GM18499 (cell line): ENCODE data around the gene AMPH.
A peak's percentile ranks its signal among the peaks of the same experiment; 100 is the strongest.
"Not testable (repeated sequence)": the region's sequence is repeated elsewhere in the genome, so short reads cannot be mapped to it uniquely, and the experiment has no call there.

ENCODE experiments used
- ATAC-seq: cut with Tn5 transposase; IDR thresholded peaks from one replicate; pipeline ENCODE4 v1.9.1; 2021; ENCODE audit warnings: moderate number of reproducible peaks; ENCODE audit not compliant: insufficient read depth, unreplicated experiment

Gene AMPH

DNA sequence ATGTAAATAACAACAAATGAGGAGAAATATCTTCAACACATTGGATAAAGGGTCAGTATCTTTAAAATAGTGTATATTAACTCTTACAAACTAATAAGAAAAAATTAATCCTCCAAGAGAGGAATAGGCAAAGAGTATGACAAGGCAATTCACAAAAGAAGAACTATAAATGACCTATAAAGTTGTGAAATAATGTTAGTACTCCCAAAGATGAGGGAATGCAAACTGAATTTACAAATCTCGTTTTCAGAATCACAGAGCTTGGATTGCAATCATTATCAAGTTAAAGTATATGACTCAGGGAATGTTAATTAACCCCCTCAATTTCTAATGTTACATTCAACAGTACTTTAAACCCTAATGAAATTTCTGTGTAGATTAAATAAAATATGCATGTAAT, 270.4 kb downstream of the AMPH start:
- ATAC-seq = no peak

DNA sequence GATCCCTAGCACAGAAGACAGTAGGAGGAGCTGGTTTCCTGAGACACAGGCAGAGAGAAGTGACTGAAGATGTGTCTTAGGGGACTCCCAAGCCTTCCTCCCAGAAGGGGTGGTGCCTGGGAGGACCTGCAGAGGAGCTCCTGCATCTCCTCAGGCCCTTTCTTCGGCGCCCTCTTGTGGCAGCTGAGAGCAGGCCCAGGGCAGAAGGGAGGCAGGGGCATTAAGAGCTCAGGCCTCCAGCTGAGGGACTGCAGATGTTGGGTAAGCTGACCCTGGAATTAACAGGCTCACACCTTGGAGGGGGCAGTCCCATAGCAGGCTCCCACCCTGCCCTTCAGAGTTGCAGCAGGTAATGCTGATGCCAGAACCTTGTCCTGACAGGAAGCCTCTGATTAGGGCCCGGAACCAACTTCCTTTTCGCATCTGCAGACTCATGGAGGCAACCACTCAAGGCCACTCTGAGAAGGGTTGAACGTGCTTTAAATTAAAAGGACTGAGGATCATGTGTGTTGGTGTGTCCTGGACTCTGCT, 272.0 kb downstream of the AMPH start:
- peak; percentile 54 for ATAC-seq

GRCh38 chr7:38358273-38358831, 272.8 kb downstream of the AMPH start:
- ATAC-seq = not testable (repeated sequence)

DNA sequence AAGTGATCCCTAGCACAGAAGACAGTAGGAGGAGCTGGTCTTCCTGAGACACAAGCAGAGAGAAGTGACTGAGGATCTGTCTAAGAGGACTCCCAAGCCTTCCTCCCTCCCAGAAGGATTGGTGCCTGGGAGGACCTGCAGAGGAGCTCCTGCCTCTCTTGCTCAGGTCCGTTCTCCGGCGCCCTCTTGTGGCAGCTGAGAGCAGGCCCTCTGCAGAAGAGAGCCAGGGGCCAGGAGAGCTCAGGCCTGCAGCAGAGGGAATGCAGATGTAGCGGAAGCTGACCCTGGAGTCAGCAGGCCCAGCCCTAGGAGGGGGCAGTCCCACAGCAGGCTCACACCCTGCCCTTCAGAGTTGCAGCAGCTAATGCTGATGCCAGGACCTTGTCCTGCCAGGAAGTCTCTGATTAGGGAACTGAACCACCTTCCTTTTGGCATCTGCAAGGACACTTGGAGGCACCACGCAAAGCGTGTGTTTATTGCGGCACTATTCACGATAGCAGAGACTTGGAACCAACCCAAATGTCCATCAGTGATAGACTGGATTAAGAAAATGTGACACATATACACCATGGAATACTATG, 276.8 kb downstream of the AMPH start:
- ATAC-seq = not testable (repeated sequence)

DNA sequence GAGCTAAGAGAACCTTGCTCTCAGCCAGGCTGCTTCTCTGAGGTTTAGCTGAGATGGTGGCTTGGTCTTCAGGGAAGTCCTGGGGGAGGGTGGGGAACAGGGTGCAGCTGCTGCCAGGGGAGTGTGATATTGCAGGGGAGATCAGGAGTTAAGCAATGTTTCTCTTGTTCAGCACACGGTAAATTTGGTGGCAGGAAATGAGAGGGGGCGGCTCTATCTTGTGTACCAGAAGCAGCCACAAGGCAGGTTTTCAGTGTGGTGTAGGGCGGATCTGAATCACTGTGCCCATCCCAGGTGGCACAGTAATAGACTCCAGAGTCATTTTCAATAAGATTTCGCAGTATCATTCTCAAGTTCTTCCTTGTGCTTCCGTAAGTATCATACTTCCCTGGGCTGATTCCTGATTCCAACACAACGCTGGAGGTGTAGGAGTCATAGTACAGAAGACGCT, 277.7 kb downstream of the AMPH start:
- ATAC-seq = not testable (repeated sequence)

DNA sequence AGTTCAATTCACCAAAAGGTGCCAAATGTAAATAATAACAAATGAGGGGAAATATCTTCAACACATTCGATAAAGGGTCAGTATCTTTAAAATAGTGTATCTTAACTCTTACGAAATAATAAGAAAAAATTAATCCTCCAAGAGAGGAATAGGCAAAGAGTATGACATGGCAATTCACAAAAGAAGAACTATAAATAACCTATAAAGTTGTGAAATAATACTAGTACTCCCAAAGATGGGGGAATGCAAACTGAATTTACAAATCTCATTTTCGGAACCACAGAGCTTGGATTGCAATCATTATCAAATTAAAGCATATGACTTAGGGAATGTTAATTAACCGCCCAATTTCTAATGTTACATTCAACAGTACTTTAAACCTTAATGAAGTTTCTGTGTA, 279.6 kb downstream of the AMPH start:
- no peak for ATAC-seq

DNA sequence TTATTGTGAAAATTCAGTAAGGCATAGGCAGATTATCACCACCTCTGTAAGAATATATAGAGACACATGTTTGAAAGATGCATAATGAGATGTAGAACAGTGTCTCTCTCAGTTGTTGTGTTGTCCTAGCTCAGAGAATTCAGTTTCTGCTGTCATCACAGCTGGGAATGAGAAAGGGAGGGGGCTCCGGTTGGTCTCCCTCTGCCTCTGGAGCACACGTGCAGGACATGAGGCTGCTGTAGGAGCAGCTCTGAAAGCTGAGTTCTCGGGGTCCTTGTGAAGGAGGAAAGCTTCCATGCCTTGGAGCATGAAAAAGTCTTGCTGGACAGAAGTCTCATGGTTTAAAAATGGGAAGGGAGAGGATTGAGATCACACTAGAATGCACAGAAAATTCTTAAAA, 280.4 kb downstream of the AMPH start:
- ATAC-seq = not testable (repeated sequence)

DNA sequence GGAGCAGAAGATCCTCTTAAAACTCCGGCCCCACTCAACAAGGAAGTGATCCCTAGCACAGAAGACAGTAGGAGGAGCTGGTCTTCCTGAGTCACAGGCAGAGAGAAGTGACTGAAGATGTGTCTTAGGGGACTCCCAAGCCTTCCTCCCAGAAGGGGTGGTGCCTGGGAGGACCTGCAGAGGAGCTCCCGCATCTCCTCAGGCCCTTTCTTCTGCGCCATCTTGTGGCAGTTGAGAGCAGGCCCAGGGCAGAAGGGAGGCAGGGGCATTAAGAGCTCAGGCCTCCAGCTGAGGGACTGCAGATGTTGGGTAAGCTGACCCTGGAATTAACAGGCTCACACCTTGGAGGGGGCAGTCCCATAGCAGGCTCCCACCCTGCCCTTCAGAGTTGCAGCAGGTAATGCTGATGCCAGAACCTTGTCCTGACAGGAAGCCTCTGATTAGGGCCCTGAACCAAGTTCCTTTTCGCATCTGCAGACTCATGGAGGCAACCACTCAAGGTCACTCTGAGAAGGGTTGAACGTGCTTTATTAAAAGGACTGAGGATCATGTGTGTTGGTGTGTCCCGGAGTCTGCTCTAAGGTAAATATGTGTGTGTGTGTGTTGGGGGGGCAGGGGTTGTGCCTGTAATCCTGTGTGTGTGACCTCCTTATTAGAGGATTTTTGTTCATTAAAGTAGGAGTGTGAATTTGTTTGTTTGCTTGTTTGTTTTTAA, 281.1 kb downstream of the AMPH start:
- peak; percentile 64 for ATAC-seq

DNA sequence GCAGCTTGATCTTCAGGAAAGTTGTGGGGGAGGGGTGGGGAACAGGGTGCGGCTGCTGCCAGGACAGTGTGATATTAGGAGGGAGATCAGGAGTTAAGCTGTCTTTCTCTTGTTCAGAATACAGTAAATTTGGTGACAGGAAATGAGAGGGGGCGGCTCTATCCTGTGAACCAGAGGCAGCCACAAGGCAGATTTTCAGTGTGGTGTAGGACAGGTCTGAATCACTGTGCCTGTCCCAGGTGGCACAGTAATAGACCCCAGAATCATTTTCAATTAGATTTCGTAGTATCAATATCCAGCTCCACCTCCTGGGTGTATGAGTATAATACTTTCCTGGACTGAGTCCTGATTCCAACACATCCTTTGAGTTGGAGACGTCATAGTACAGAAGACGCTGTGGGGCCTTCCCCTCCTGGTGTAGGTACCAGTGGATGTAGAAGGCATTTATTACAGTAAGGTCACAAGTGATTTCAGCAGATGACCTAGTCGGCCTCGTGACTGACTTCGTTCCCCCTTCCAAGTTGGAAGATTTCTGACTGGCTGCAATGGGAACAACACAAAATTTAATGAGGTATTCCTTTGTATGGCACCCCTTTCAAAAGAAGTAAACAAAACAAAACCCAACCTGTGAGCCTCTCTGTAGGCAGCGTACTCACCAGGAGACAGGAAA, 281.9 kb downstream of the AMPH start:
- peak; percentile 32 for ATAC-seq

GRCh38 chr7:38345299-38346172, 285.6 kb downstream of the AMPH start:
- ATAC-seq = not testable (repeated sequence)

GRCh38 chr7:38344741-38345140, 286.4 kb downstream of the AMPH start:
- ATAC-seq = not testable (repeated sequence)

GRCh38 chr7:38342135-38342534, 289.0 kb downstream of the AMPH start:
- ATAC-seq = not testable (repeated sequence)

GRCh38 chr7:38341172-38341705, 289.9 kb downstream of the AMPH start:
- ATAC-seq = peak; percentile 45

- no peak for ATAC-seq
Measured at GRCh38 chr7:38339953-38340819, 291.0 kb downstream of the AMPH start.

- ATAC-seq = not testable (repeated sequence)
Measured at GRCh38 chr7:38336148-38336515, 295.0 kb downstream of the AMPH start.

DNA sequence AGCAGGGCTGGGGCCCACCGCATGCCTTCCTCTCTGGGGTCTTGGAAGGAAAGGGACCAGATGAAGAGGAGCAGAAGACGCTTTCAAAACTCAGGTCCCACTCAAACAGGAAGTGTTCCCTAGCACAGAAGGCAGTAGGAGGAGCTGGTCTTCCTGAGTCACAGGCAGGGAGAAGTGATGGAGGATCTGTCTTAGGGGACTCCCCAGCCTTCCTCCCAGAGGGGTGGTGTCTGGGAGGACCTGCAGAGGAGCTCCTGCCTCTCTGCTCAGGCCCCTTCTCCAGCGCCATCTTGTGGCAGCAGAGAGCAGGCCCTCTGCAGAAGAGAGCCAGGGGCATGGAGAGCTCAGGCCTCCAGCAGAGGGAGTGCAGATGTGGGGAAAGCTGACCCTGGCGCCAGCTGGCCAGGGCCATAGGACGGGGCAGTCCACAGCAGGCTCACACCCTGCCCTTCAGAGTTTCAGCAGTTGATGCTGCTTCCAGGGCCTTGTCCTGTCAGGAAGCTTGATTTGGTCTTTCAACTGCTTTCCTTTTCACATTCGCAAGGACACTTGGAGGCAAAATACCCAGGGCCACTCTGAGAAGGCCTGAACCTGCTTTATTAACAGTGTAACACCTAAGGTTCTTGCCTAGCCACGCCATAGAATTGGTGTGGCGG, 295.6 kb downstream of the AMPH start:
- peak; percentile 66 for ATAC-seq

DNA sequence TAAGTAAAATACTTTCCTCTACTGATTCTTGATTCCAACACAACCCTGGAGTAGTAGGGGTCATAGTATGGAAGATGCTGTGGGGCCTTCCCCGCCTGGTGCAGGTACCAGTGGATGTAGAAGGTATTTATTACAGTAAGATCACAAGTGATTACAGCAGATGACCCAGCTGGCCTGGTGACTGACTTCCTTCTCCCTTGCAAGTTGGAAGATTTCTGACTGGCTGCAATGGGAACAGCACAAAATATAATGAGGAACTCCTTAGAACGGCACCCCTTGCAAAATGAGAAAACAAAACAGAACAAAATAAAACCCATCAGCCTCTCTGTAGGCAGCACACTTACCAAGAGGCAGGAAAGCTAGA, 296.1 kb downstream of the AMPH start:
- ATAC-seq = no peak

DNA sequence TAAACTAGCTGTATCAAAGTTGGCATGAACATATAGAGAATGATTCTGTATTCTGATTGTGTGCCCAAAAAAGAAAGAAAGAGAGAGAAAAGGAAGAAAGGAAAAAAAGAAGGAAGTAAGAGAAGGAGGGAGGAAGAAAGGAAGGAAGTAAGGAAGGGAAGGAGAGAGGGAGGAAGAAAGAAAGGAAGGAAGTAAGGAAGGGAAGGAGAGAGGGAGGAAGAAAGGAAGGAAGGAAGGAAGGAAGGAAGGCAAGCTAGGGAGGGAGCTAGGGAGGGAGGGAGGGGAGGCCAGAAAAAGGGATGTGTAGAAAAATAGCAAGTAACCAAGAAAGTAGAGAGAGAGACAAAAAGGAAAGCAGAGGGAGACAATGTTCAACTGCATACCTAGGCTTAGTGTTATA, 297.0 kb downstream of the AMPH start:
- ATAC-seq = no peak
